ENCODE measurements around the gene TIAM2.

DNA sequence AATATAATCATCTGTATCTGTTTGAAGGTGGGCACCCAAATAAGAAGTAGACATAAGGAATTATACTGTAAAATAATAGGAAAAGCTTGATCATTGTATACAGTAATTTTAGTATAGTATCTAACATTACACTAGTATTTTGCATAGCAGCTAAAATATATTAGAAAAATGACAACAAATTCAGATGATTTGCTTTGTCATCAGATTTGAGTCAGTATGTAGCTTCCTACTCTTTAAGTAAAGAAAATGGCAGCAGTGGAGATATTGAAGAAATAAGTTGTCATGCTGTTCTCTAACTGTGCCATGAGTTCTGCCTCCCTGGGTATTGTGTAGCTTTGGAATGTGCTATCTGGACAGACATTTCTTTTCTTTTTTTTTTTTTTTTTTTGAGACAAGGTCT is 74.4 kb downstream of the TIAM2 start:
- TF ChIP-seq, protein P1, sequence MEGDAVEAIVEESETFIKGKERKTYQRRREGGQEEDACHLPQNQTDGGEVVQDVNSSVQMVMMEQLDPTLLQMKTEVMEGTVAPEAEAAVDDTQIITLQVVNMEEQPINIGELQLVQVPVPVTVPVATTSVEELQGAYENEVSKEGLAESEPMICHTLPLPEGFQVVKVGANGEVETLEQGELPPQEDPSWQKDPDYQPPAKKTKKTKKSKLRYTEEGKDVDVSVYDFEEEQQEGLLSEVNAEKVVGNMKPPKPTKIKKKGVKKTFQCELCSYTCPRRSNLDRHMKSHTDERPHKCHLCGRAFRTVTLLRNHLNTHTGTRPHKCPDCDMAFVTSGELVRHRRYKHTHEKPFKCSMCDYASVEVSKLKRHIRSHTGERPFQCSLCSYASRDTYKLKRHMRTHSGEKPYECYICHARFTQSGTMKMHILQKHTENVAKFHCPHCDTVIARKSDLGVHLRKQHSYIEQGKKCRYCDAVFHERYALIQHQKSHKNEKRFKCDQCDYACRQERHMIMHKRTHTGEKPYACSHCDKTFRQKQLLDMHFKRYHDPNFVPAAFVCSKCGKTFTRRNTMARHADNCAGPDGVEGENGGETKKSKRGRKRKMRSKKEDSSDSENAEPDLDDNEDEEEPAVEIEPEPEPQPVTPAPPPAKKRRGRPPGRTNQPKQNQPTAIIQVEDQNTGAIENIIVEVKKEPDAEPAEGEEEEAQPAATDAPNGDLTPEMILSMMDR (IDR thresholded peaks at IDR 0.05), result no peak
- no peak for TF ChIP-seq POLR2A (IDR thresholded peaks at IDR 0.05)
